K562 (cell line): ENCODE data around the gene CNNM2.

Source experiments
- CTCF ChIP-seq, 3 experiments: IDR thresholded peaks in 2 of 3; conservative IDR thresholded peaks in 1 of 3; 2 replicates each; pipeline ENCODE4 v1.5.1; 2011 to 2012; ENCODE audit warnings: low read length in 3 of 3, mild to moderate bottlenecking in 3 of 3, control low read depth in 2 of 3, improper control_type of control experiment in 1 of 3, inconsistent platforms in 1 of 3, low read depth in 1 of 3, mixed read lengths in 1 of 3, moderate library complexity in 1 of 3; ENCODE audit not compliant: insufficient read depth in 2 of 3
- EP300 ChIP-seq: IDR thresholded peaks from 2 replicates; pipeline ENCODE4 v1.6.1; 2012; ENCODE audit warnings: low read length, improper control_type of control experiment
- GABPB1 ChIP-seq: sonication (generic); formaldehyde crosslinking; IDR thresholded peaks from 2 replicates; pipeline ENCODE4 v1.8.0; 2022; ENCODE audit warnings: mild to moderate bottlenecking, missing genetic modification reagents
- HIVEP1 ChIP-seq: fragments of 250-450 bp; sonication (Bioruptor Pico); IDR thresholded peaks from 2 replicates; pipeline ENCODE4 v1.4.0; 2020; ENCODE audit warnings: mild to moderate bottlenecking
- STAT6 ChIP-seq: sonication (generic); formaldehyde crosslinking; IDR thresholded peaks from 2 replicates; pipeline ENCODE4 v1.8.1; 2023; ENCODE audit warnings: mild to moderate bottlenecking, missing genetic modification reagents
- TARDBP ChIP-seq: fragments of 450-650 bp; IDR thresholded peaks from 2 replicates; pipeline ENCODE4 v1.6.1; 2016

GRCh38 chr10:103025696-103026095, 107.6 kb downstream of the CNNM2 start:
- TF ChIP-seq TARDBP (no peak), STAT6 (CRISPR knock-in tag) (no peak), GABPB1 (no peak), EP300 (no peak), CTCF (IDR thresholded peaks at IDR 0.05 in 2 of 3, conservative IDR thresholded peaks at IDR 0.05 in 1 of 3; ENCODE audit: insufficient read depth in 2 of 3, low read depth in 1 of 3, low read length in 3 of 3) (no peak), HIVEP1 (CRISPR knock-in tag) (no peak)
